NCI-H1092 treated with DMSO at 0.1 percent for 48 hours (cell line): ENCODE data around the gene PARD3.

Experiments
- DNase-seq: peaks from one replicate; lab custom pipeline; 2025; lab: John Stamatoyannopoulos, UW

The PARD3 gene

GRCh38 chr10:34492081-34492480 lies 323.0 kb downstream of the PARD3 start:
- peak; percentile 72 for DNase-seq

GRCh38 chr10:34491678-34492077 lies 323.4 kb downstream of the PARD3 start:
- peak; percentile 45 for DNase-seq

GRCh38 chr10:34489973-34490745 lies 324.9 kb downstream of the PARD3 start:
- no peak for DNase-seq

- no peak for DNase-seq
These were observed 325.7 kb downstream of the PARD3 start for GRCh38 chr10:34489411-34489810.

- DNase-seq, result no peak
These were observed 326.5 kb downstream of the PARD3 start for GRCh38 chr10:34488476-34489130.

GRCh38 chr10:34486008-34486407 lies 329.1 kb downstream of the PARD3 start:
- no peak for DNase-seq

- DNase-seq, result no peak
These were observed 330.9 kb downstream of the PARD3 start for GRCh38 chr10:34484164-34484563.

GRCh38 chr10:34480345-34480744 lies 334.8 kb downstream of the PARD3 start:
- DNase-seq, result no peak

GRCh38 chr10:34479520-34480179 lies 335.4 kb downstream of the PARD3 start:
- no peak for DNase-seq

- no peak for DNase-seq
These were observed 337.8 kb downstream of the PARD3 start for GRCh38 chr10:34477249-34477648.

GRCh38 chr10:34476608-34477007 lies 338.5 kb downstream of the PARD3 start:
- DNase-seq, result no peak

GRCh38 chr10:34475786-34476185 lies 339.3 kb downstream of the PARD3 start:
- no peak for DNase-seq

- DNase-seq, result no peak
These were observed 339.8 kb downstream of the PARD3 start for GRCh38 chr10:34475274-34475646.

- DNase-seq, result no peak
These were observed 340.4 kb downstream of the PARD3 start for GRCh38 chr10:34474555-34475273.

- DNase-seq, result no peak
These were observed 341.1 kb downstream of the PARD3 start for GRCh38 chr10:34474009-34474376.

- no peak for DNase-seq
These were observed 341.7 kb downstream of the PARD3 start for GRCh38 chr10:34473174-34474008.

GRCh38 chr10:34470307-34470706 lies 344.8 kb downstream of the PARD3 start:
- no peak for DNase-seq

- no peak for DNase-seq
These were observed 345.6 kb downstream of the PARD3 start for GRCh38 chr10:34469446-34469845.

GRCh38 chr10:34467902-34468301 lies 347.2 kb downstream of the PARD3 start:
- DNase-seq, result no peak

- no peak for DNase-seq
These were observed 347.7 kb downstream of the PARD3 start for GRCh38 chr10:34467364-34467763.

GRCh38 chr10:34465678-34466077 lies 349.4 kb downstream of the PARD3 start:
- DNase-seq, result no peak

- no peak for DNase-seq
These were observed 350.5 kb downstream of the PARD3 start for GRCh38 chr10:34464591-34464990.
